K562 (cell line): Measurements from ENCODE around the gene RALB. TPM values are rescaled to one million over a fixed set of nuclear protein-coding genes. Genes with fewer than 3 reads are reported as not detected.

ENCODE experiments used
- BDP1 ChIP-seq: IDR thresholded peaks from 3 replicates; pipeline ENCODE4 v1.6.1; 2011; ENCODE audit not compliant: insufficient read length, insufficient read depth
- CC2D1A ChIP-seq: fragments of 450-650 bp; IDR thresholded peaks from 2 replicates; pipeline ENCODE4 v1.6.1; 2017; ENCODE audit warnings: mild to moderate bottlenecking
- CHD1 ChIP-seq: fragments of 200-600 bp; sonication (generic); IDR thresholded peaks from one replicate; pipeline ENCODE4 v1.6.1; 2012; ENCODE audit warnings: mild to moderate bottlenecking, moderate library complexity, low read length, inconsistent platforms
- CREB5 ChIP-seq: fragments of 250-450 bp; sonication (Bioruptor Pico); IDR thresholded peaks from 2 replicates; pipeline ENCODE4 v1.5.0; 2020; ENCODE audit warnings: mild to moderate bottlenecking
- EZH2 ChIP-seq: IDR thresholded peaks from 2 replicates; pipeline ENCODE4 v1.6.1; 2012; ENCODE audit warnings: low read depth, mild to moderate bottlenecking, inconsistent platforms, low read length, borderline replicate concordance
- RBM39 ChIP-seq: fragments of 200-400 bp; formaldehyde crosslinking; optimal IDR thresholded peaks from 2 replicates; pipeline ENCODE3; 2018; ENCODE audit warnings: low read depth, low read length
- TCF3 ChIP-seq: sonication (generic); formaldehyde crosslinking; IDR thresholded peaks from 2 replicates; pipeline ENCODE4 v1.4.0; 2020; ENCODE audit warnings: mild to moderate bottlenecking, missing genetic modification reagents
- YY1 ChIP-seq, 3 experiments: IDR thresholded peaks; 2 replicates each; pipeline ENCODE4 v1.6.1; 2011; ENCODE audit warnings: low read length in 2 of 3, mild to moderate bottlenecking in 2 of 3, moderate library complexity in 2 of 3, borderline replicate concordance in 1 of 3, control low read depth in 1 of 3, low read depth in 1 of 3; ENCODE audit not compliant: insufficient read depth in 3 of 3, insufficient replicate concordance in 2 of 3, control insufficient read depth in 1 of 3, insufficient read length in 1 of 3; ENCODE audit errors: extremely low read depth in 1 of 3
- ZNF140 ChIP-seq: fragments of 250-450 bp; sonication (Bioruptor Pico); IDR thresholded peaks from 2 replicates; pipeline ENCODE4 v1.8.0; 2021; ENCODE audit warnings: moderate library complexity, mild to moderate bottlenecking, inconsistent platforms
- ZNF143 ChIP-seq: sonication (generic); formaldehyde crosslinking; IDR thresholded peaks from 2 replicates; pipeline ENCODE4 v1.9.0; 2022; ENCODE audit warnings: mild to moderate bottlenecking, missing genetic modification reagents
- ZNF184 ChIP-seq: sonication (generic); formaldehyde crosslinking; IDR thresholded peaks from 2 replicates; pipeline ENCODE4 v1.5.0; 2020; ENCODE audit warnings: missing genetic modification reagents
- ZNF41 ChIP-seq: fragments of 250-450 bp; sonication (Bioruptor Pico); conservative IDR thresholded peaks from 2 replicates; pipeline ENCODE4 v1.4.0; 2020; ENCODE audit warnings: mild to moderate bottlenecking
- polyA plus RNA-seq, 8 experiments: library from polyadenylated mRNA; depleted of rRNA in 4 of 8; stranded (reverse) in 5 of 8; unstranded in 3 of 8; fragments of >200 nt; fragmentation: Nextera tagmentation in 2 of 8; fragmentation: Illumina TruSeq in 1 of 8; extraction: Ambion mirVana in 2 of 8; extraction: Trizol in 1 of 8; gene quantifications; 2 replicates each; pipeline versions ENCODE4 v1.2.1 to v1.2.3, GENCODE V29; 2011 to 2014; ENCODE audit warnings: inconsistent platforms in 1 of 8, missing spikeins in 1 of 8
- total RNA-seq, 7 experiments: library from RNA; depleted of rRNA in 6 of 7; stranded (reverse); fragments of >200 nt in 6 of 7; fragmentation: Illumina TruSeq in 2 of 7; extraction: Trizol in 2 of 7; gene quantifications; 2 replicates each; pipeline versions ENCODE4 v1.2.1 to v1.2.3, GENCODE V29; 2011 to 2021; ENCODE audit warnings: low replicate concordance in 1 of 7

Gene RALB
- total and polyA plus RNA-seq, 9 of the 15 experiments (the other 6 are each of a cell fraction or from before 2014, with no cell fraction given) = 14.8 to 65.6 (median 38.4) TPM

- TF ChIP-seq YY1 (IDR thresholded peaks at IDR 0.05; ENCODE audit: borderline replicate concordance in 1 of 3, control insufficient read depth in 1 of 3, extremely low read depth in 1 of 3, insufficient read depth in 3 of 3, insufficient read length in 1 of 3, insufficient replicate concordance in 2 of 3, low read depth in 1 of 3, low read length in 2 of 3) (no peak), CC2D1A (no peak), ZNF143 (no peak), TCF3 (CRISPR knock-in tag) (no peak), EZH2 (no peak), ZNF140 (CRISPR knock-in tag) (no peak), RBM39 (no peak), BDP1 (no peak), CREB5 (CRISPR knock-in tag) (no peak), ZNF184 (CRISPR knock-in tag) (no peak), CHD1 (no peak), ZNF41 (no peak)
These were observed 79.3 kb downstream of the RALB start (continued) for GRCh38 chr2:120331903-120332302.
